ENCODE data around the gene PCK2. TPM values are rescaled to one million over a fixed set of nuclear protein-coding genes. Genes with fewer than 3 reads are reported as not detected.

The PCK2 gene
- total RNA-seq, 1 experiment from 2014 or later: 48.9 TPM

- Histone ChIP-seq H4K91ac (ENCODE audit: insufficient read length, low read depth, low read length) (no peak overlapping the region), H3K79me2 (ENCODE audit: insufficient read depth, low read length) (no peaks in the 10 kb centered on the region), H3K4me2 (ENCODE audit: insufficient read depth, insufficient read length, low read length) (no peak overlapping the region), H2AFZ (ENCODE audit: low read length) (no peak overlapping the region), H3K27me3 (ENCODE audit: insufficient read depth, low read length) (no peaks in the 10 kb centered on the region), H3K4me1 (ENCODE audit: insufficient read depth, low read length) (no peaks in the 10 kb centered on the region), H3K27ac (ENCODE audit: insufficient read length, low read depth, low read length) (no peak overlapping the region), H4K5ac (ENCODE audit: insufficient read length, low read depth, low read length) (no peak overlapping the region), H3T11ph (ENCODE audit: low read length) (no peak overlapping the region), H3K79me1 (ENCODE audit: insufficient read depth, low read depth, low read length, poor library complexity, severe bottlenecking) (no peaks in the 10 kb centered on the region), H2BK12ac (ENCODE audit: insufficient read length, low read depth, low read length) (no peak overlapping the region), H3K23ac (ENCODE audit: insufficient read length, low read depth, low read length) (no peak overlapping the region), H2BK120ac (ENCODE audit: low read depth, low read length, poor library complexity, severe bottlenecking) (no peak overlapping the region), H3K9me3 (ENCODE audit: control insufficient read depth, low read depth, low read length) (no peaks in the 10 kb centered on the region), H3K14ac (ENCODE audit: insufficient read depth, low read length) (no peak overlapping the region), H4K8ac (replicated peaks; ENCODE audit: insufficient read length, low read depth, low read length) (no peak overlapping the region), H3K9ac (ENCODE audit: extremely low read depth, insufficient read length, low read length) (no peak overlapping the region), H2BK5ac (ENCODE audit: insufficient read length, low read length) (no peak overlapping the region), H3K4ac (ENCODE audit: low read depth, low read length) (no peak overlapping the region), H2AK5ac (ENCODE audit: insufficient read length, low read length) (no peak overlapping the region), H4K20me1 (ENCODE audit: control insufficient read depth, insufficient read depth, insufficient read length) (peaks cover 2% of the 10 kb centered on the region), H2BK15ac (ENCODE audit: low read depth, low read length) (no peak overlapping the region), H3K18ac (ENCODE audit: insufficient read length, low read depth, low read length) (no peak overlapping the region), H3K56ac (ENCODE audit: insufficient read length, low read depth, low read length) (no peak overlapping the region), H2BK20ac (ENCODE audit: low read depth, low read length, poor library complexity, severe bottlenecking) (no peak overlapping the region), H3K23me2 (ENCODE audit: insufficient read length, low read depth, low read length, poor library complexity, severe bottlenecking) (peaks cover 8% of the 10 kb centered on the region)
- Mint-ChIP-seq H3K27ac (no peak overlapping the region), H3K4me1 (peaks cover 18 to 28% of the 10 kb centered on the region in 2 experiments), H3K4me3 (no peak overlapping the region), H3K36me3 (ENCODE audit: insufficient read depth in 1 of 3, low read depth in 3 of 3) (peaks cover 3 to 6% (median 3%) of the 10 kb centered on the region in 3 experiments; a peak in 6 of 7 replicates), H3K27me3 (ENCODE audit: low read depth) (peaks cover 5% of the 10 kb centered on the region), H3K9me3 (no peaks in the 10 kb centered on the region; a peak in 1 of 5 replicates)
- no peak for DNase-seq
- TF ChIP-seq, protein P1, sequence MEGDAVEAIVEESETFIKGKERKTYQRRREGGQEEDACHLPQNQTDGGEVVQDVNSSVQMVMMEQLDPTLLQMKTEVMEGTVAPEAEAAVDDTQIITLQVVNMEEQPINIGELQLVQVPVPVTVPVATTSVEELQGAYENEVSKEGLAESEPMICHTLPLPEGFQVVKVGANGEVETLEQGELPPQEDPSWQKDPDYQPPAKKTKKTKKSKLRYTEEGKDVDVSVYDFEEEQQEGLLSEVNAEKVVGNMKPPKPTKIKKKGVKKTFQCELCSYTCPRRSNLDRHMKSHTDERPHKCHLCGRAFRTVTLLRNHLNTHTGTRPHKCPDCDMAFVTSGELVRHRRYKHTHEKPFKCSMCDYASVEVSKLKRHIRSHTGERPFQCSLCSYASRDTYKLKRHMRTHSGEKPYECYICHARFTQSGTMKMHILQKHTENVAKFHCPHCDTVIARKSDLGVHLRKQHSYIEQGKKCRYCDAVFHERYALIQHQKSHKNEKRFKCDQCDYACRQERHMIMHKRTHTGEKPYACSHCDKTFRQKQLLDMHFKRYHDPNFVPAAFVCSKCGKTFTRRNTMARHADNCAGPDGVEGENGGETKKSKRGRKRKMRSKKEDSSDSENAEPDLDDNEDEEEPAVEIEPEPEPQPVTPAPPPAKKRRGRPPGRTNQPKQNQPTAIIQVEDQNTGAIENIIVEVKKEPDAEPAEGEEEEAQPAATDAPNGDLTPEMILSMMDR (conservative IDR thresholded peaks at IDR 0.05): no peak
- no CpG with 5 or more reads among the region's 9 CpGs for WGBS (ENCODE audit: extremely low coverage, insufficient read length, low lambda C conversion rate)
Observed at GRCh38 chr14:24054646-24055045, 39.5 kb upstream of the PCK2 start.

Measured in H9 (cell line).